M059J (cell line): Measurements from ENCODE around the gene STK32C. TPM values are rescaled to one million over a fixed set of nuclear protein-coding genes. Genes with fewer than 3 reads are reported as not detected.
"Not testable (repeated sequence)": the region's sequence is repeated elsewhere in the genome, so short reads cannot be mapped to it uniquely, and the experiment has no call there.

Source experiments
- DNase-seq: peaks from one replicate; pipeline ENCODE4 v3.0.0-alpha.2; 2012; ENCODE audit warnings: low read depth
- total RNA-seq: library from RNA; depleted of rRNA; stranded (reverse); fragments of >200 nt; shearing (Covaris generic); gene quantifications from 2 replicates; pipeline ENCODE4 v1.2.3, GENCODE V29; 2014

The STK32C gene
- total RNA-seq, 1 experiment from 2014 or later: 3.6 TPM

- peak; percentile 85 for DNase-seq
Observed at GRCh38 chr10:132319853-132320653, 12.3 kb upstream of the STK32C start.

- not testable (repeated sequence) for DNase-seq
Observed at GRCh38 chr10:132317477-132317876, 9.7 kb upstream of the STK32C start.

- no peak for DNase-seq
Observed at GRCh38 chr10:132316133-132316532, 8.4 kb upstream of the STK32C start.

GRCh38 chr10:132314881-132315280 is 7.1 kb upstream of the STK32C start:
- not testable (repeated sequence) for DNase-seq

- no peak for DNase-seq
Observed at GRCh38 chr10:132314336-132314735, 6.6 kb upstream of the STK32C start.

GRCh38 chr10:132313865-132314264 is 6.1 kb upstream of the STK32C start:
- DNase-seq: no peak

GRCh38 chr10:132313305-132313704 is 5.6 kb upstream of the STK32C start:
- DNase-seq: no peak

GRCh38 chr10:132311338-132311939 is 3.7 kb upstream of the STK32C start:
- DNase-seq: peak; percentile 25

GRCh38 chr10:132310701-132311337 is 3.1 kb upstream of the STK32C start:
- no peak for DNase-seq

- DNase-seq: no peak
Observed at GRCh38 chr10:132309879-132310591, 2.3 kb upstream of the STK32C start.

GRCh38 chr10:132309471-132309865 is 1.7 kb upstream of the STK32C start:
- DNase-seq: no peak

- no peak for DNase-seq
Observed at GRCh38 chr10:132308587-132309470, 1.1 kb upstream of the STK32C start.

- DNase-seq: no peak
Observed at GRCh38 chr10:132306864-132307751, 642 bp downstream of the STK32C start.

- no peak for DNase-seq
Observed at GRCh38 chr10:132306343-132306685, 1.4 kb downstream of the STK32C start.

- DNase-seq: no peak
Observed at GRCh38 chr10:132305654-132306342, 2.0 kb downstream of the STK32C start.

GRCh38 chr10:132304756-132305509 is 2.8 kb downstream of the STK32C start:
- DNase-seq: no peak

GRCh38 chr10:132303361-132304115 is 4.2 kb downstream of the STK32C start:
- no peak for DNase-seq
